ENCODE data around the gene PHAF1.

PHAF1 gene

DNA sequence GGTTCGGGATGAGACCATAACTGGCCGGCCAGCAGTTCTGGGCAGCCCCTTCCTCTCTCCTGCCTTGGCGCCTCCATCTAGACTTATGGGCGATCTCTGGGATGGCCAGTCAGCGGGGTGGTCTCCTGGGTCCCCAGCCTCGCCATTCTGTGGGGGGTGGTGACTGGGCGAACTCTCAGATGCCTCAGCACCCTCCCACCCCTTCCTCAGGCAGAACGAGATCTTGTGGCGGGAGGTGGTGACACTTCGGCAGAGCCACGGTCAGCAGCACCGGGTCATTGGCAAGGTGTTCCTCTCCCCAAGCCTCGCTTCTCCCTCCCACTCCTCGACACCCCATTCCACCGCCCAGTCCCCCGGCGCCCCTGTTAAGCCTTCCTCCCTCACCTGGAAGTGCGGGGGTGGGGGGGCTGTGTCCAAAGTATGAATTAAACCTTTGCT, 56.4 kb downstream of the PHAF1 start:
- H3K4me2 ChIP-seq (ENCODE audit: low read length): no peak overlapping the region
- no peak for TF ChIP-seq CTCF (IDR thresholded peaks at IDR 0.05; ENCODE audit: low read length)
- no peak for TF ChIP-seq EZH2 (IDR thresholded peaks at IDR 0.05; ENCODE audit: borderline replicate concordance, low read length)
- H3K9me2 ChIP-seq (ENCODE audit: low read depth, low read length): no peaks in the 10 kb centered on the region
- H4K20me1 ChIP-seq (ENCODE audit: insufficient read depth, low read length): no peaks in the 10 kb centered on the region
- H3K79me2 ChIP-seq (ENCODE audit: insufficient read depth, low read length): no peaks in the 10 kb centered on the region
- no peaks in the 10 kb centered on the region for H3K9me3 ChIP-seq (ENCODE audit: low read length)
- no peak overlapping the region for H2AFZ ChIP-seq (ENCODE audit: low read length)
- no peaks in the 10 kb centered on the region for H3K36me3 ChIP-seq (ENCODE audit: insufficient read depth, low read length)
- no peak overlapping the region for H3K27ac ChIP-seq (ENCODE audit: low read depth, low read length, poor library complexity, severe bottlenecking)
- H3K9ac ChIP-seq (ENCODE audit: low read length): no peak overlapping the region
- H3K4me3 ChIP-seq (ENCODE audit: low read depth, low read length, poor library complexity, severe bottlenecking): no peak overlapping the region
- no peaks in the 10 kb centered on the region for H3F3A ChIP-seq (ENCODE audit: insufficient read depth, low read length)
- H3K27me3 ChIP-seq (ENCODE audit: insufficient read depth, low read length): no peaks in the 10 kb centered on the region; the same call in 1 of the 2 replicates
- H3K4me1 ChIP-seq (ENCODE audit: insufficient read depth, low read length, severe bottlenecking): peaks cover 24% of the 10 kb centered on the region

DNA sequence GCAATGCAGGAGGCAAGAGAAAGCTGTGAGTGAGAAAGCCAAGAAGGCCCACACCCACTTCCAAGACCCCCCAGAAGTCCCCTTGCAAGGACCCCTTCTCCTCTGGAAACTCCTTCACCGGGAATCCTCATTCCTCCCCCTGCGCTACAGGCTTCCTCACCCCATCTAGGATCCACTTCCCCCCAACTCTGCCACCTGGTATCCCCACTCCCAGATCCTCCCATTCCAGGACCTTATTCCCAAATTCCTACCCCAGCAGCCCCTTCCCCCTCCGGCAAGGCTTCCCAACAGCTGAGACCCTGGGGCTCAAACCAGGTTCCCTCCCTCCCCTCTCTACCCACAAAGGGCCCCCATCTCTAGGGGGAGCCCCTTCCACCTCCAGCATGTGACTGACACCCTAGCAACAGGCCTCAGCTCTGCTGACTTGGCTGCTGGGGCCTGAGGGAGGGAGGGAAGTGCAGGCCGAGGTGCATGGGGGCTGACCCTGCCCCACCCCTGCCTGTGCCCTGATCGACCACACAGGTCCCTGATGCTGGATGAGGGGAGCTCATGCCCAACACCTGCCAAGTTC, 56.9 kb downstream of the PHAF1 start:
- Histone ChIP-seq H3K9ac (ENCODE audit: low read length) (no peak overlapping the region), H3K9me2 (ENCODE audit: low read depth, low read length) (no peaks in the 10 kb centered on the region), H4K20me1 (ENCODE audit: insufficient read depth, low read length) (no peaks in the 10 kb centered on the region), H3K36me3 (ENCODE audit: insufficient read depth, low read length) (no peaks in the 10 kb centered on the region), H3K27ac (ENCODE audit: low read depth, low read length, poor library complexity, severe bottlenecking) (no peak overlapping the region), H3K4me3 (ENCODE audit: low read depth, low read length, poor library complexity, severe bottlenecking) (no peak overlapping the region), H3K27me3 (ENCODE audit: insufficient read depth, low read length) (no peaks in the 10 kb centered on the region; the same call in 1 of the 2 replicates), H3K79me2 (ENCODE audit: insufficient read depth, low read length) (no peaks in the 10 kb centered on the region), H3K9me3 (ENCODE audit: low read length) (no peaks in the 10 kb centered on the region), H3F3A (ENCODE audit: insufficient read depth, low read length) (no peaks in the 10 kb centered on the region), H2AFZ (ENCODE audit: low read length) (no peak overlapping the region), H3K4me1 (ENCODE audit: insufficient read depth, low read length, severe bottlenecking) (peaks cover 24% of the 10 kb centered on the region), H3K4me2 (ENCODE audit: low read length) (no peak overlapping the region)
- TF ChIP-seq EZH2 (IDR thresholded peaks at IDR 0.05; ENCODE audit: borderline replicate concordance, low read length) (no peak), CTCF (IDR thresholded peaks at IDR 0.05; ENCODE audit: low read length) (no peak)

DNA sequence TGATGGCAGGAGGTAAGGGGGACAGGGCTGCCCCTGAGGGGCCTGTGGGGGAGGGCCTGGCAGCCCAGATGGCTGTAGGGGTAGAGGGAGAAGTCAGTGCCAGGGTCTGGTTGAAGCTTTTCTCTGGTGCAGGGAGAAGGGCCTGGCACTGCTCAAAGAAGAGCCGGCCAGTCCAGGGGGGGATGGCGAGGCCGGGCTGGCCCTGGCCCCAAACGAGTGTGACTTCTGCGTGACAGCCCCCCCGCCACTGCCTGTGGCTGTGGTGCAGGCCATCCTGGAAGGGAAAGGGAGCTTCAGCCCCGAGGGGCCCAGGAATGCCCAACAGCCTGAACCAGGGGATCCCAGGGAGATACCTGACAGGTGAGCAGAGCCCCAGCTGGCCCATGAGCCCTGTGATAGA, 57.8 kb downstream of the PHAF1 start:
- H3K9me3 ChIP-seq (ENCODE audit: low read length): no peaks in the 10 kb centered on the region
- no peak for TF ChIP-seq CTCF (IDR thresholded peaks at IDR 0.05; ENCODE audit: low read length)
- TF ChIP-seq EZH2 (IDR thresholded peaks at IDR 0.05; ENCODE audit: borderline replicate concordance, low read length): no peak
- no peak overlapping the region for H3K4me3 ChIP-seq (ENCODE audit: low read depth, low read length, poor library complexity, severe bottlenecking)
- no peaks in the 10 kb centered on the region for H4K20me1 ChIP-seq (ENCODE audit: insufficient read depth, low read length)
- H3K9me2 ChIP-seq (ENCODE audit: low read depth, low read length): no peaks in the 10 kb centered on the region
- H3K4me2 ChIP-seq (ENCODE audit: low read length): no peak overlapping the region
- peaks cover 24% of the 10 kb centered on the region for H3K4me1 ChIP-seq (ENCODE audit: insufficient read depth, low read length, severe bottlenecking)
- H3K27me3 ChIP-seq (ENCODE audit: insufficient read depth, low read length): no peaks in the 10 kb centered on the region; the same call in 1 of the 2 replicates
- H3K27ac ChIP-seq (ENCODE audit: low read depth, low read length, poor library complexity, severe bottlenecking): no peak overlapping the region
- H3K79me2 ChIP-seq (ENCODE audit: insufficient read depth, low read length): no peaks in the 10 kb centered on the region
- no peak overlapping the region for H3K9ac ChIP-seq (ENCODE audit: low read length)
- no peaks in the 10 kb centered on the region for H3F3A ChIP-seq (ENCODE audit: insufficient read depth, low read length)
- H2AFZ ChIP-seq (ENCODE audit: low read length): no peak overlapping the region
- no peaks in the 10 kb centered on the region for H3K36me3 ChIP-seq (ENCODE audit: insufficient read depth, low read length)
